DOHH2 (cell line): ENCODE measurements around the gene CRYBG3.

Experiments used
- CTCF ChIP-seq: fragments of 200-600 bp; sonication (generic); IDR thresholded peaks from one replicate; pipeline ENCODE4 v1.5.1; 2014; ENCODE audit warnings: antibody characterized with exemption, mild to moderate bottlenecking, low read depth, low read length; ENCODE audit not compliant: poor library complexity, severe bottlenecking
- EZH2phosphoT487 ChIP-seq: fragments of 200-600 bp; sonication (generic); IDR thresholded peaks from 2 replicates; pipeline ENCODE4 v1.6.1; 2017; ENCODE audit warnings: borderline replicate concordance, mild to moderate bottlenecking, antibody characterized with exemption, low read length, moderate library complexity, mixed read lengths

GRCh38 chr3:97934980-97935695 lies 113.3 kb downstream of the CRYBG3 start:
- no peak for TF ChIP-seq CTCF
- no peak for TF ChIP-seq EZH2phosphoT487
